Measurements from ENCODE around the gene NLGN1. TPM values are rescaled to one million over a fixed set of nuclear protein-coding genes. Genes with fewer than 3 reads are reported as not detected.

Gene NLGN1
- total RNA-seq, 1 experiment from 2014 or later: not detected

- no peaks in the 10 kb centered on the region for H3K4me1 Mint-ChIP-seq (ENCODE audit: insufficient read depth, unreplicated experiment)
- TF ChIP-seq CTCF (IDR thresholded peaks at IDR 0.05; ENCODE audit: unreplicated experiment): no peak
- DNase-seq (ENCODE audit: unreplicated experiment): no peak
- H3K4me3 Mint-ChIP-seq (ENCODE audit: unreplicated experiment): no peak overlapping the region
- intact Hi-C loops (cut with micrococcal nuclease): no loop called here
- ChIA-PET POLR2A (interaction anchor here (1.0 kb wide), 1 partner anchor 11 kb away, joined by 3 read pairs; no protein-coding TSS in a partner anchor), CTCF (no interaction called here)
- H3K27me3 Mint-ChIP-seq (ENCODE audit: insufficient read depth, unreplicated experiment): no peaks in the 10 kb centered on the region
- BruUV-seq (replicated peaks): no TSS peak
- no peaks in the 10 kb centered on the region for H3K9me3 Mint-ChIP-seq (ENCODE audit: unreplicated experiment)
- H3K27ac Mint-ChIP-seq (ENCODE audit: low read depth, unreplicated experiment): no peak overlapping the region
- no peaks in the 10 kb centered on the region for H3K36me3 Mint-ChIP-seq (ENCODE audit: insufficient read depth, unreplicated experiment)
These were observed 500.1 kb downstream of the NLGN1 start for GRCh38 chr3:173897631-173898030.

DNA sequence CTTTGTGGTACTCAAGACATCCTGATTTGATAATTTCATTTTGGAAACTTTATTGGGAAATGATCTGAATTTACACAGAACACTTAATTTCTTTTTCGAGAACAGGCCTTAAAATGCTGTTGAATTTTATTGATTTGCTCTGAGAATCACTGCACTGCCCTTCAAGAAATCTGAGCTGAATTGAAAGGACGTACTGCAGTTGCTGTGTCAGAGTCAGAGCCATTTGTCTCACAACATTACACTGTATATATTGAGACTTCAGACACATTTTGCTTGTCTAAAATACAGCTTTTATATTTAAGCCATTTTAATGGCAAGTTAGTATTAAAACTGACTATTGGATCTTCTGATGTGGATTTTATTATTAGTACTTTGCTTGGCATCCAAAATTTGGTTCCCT lies 504.1 kb downstream of the NLGN1 start:
- no peaks in the 10 kb centered on the region for H3K4me1 Mint-ChIP-seq (ENCODE audit: insufficient read depth, unreplicated experiment)
- no peak overlapping the region for H3K4me3 Mint-ChIP-seq (ENCODE audit: unreplicated experiment)
- CTCF ChIA-PET: interaction anchor here (1.0 kb wide), 1 partner anchor 116 kb away, joined by 3 read pairs; no protein-coding TSS in a partner anchor
- intact Hi-C loops (cut with micrococcal nuclease): no loop called here
- H3K36me3 Mint-ChIP-seq (ENCODE audit: insufficient read depth, unreplicated experiment): no peaks in the 10 kb centered on the region
- no peak for DNase-seq (ENCODE audit: unreplicated experiment)
- no peaks in the 10 kb centered on the region for H3K27me3 Mint-ChIP-seq (ENCODE audit: insufficient read depth, unreplicated experiment)
- POLR2A ChIA-PET: interaction anchor here (0.6 kb wide), 1 partner anchor 13 kb away, joined by 3 read pairs; no protein-coding TSS in a partner anchor
- no peaks in the 10 kb centered on the region for H3K9me3 Mint-ChIP-seq (ENCODE audit: unreplicated experiment)
- no TSS peak for BruUV-seq (replicated peaks)
- no peak overlapping the region for H3K27ac Mint-ChIP-seq (ENCODE audit: low read depth, unreplicated experiment)
- TF ChIP-seq CTCF (IDR thresholded peaks at IDR 0.05; ENCODE audit: unreplicated experiment): no peak

DNA sequence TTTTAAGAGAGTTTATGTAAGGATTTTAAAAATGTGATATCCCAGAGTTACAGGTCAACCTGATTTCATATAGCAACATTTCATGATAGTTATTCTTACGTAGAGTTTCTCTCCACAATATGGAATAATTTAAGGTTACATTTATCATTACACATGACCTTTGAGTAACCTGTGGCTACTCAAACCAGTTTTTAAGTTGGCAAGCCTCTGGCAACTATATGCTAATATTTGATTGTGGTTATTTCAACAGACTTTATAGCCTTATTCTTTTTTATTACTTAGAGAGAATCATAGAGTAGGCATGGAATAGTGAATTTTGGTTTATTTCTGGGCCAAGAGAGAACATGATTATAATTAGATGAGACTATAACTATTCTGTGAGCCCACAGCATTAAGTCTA lies 504.9 kb downstream of the NLGN1 start:
- TF ChIP-seq CTCF (IDR thresholded peaks at IDR 0.05; ENCODE audit: unreplicated experiment): no peak
- DNase-seq (ENCODE audit: unreplicated experiment): no peak
- no peak overlapping the region for H3K4me3 Mint-ChIP-seq (ENCODE audit: unreplicated experiment)
- POLR2A ChIA-PET: interaction anchor here (0.6 kb wide), 1 partner anchor 14 kb away, joined by 3 read pairs; no protein-coding TSS in a partner anchor
- BruUV-seq (replicated peaks): no TSS peak
- intact Hi-C loops (cut with micrococcal nuclease): no loop called here
- H3K9me3 Mint-ChIP-seq (ENCODE audit: unreplicated experiment): no peaks in the 10 kb centered on the region
- H3K4me1 Mint-ChIP-seq (ENCODE audit: insufficient read depth, unreplicated experiment): no peaks in the 10 kb centered on the region
- no peak overlapping the region for H3K27ac Mint-ChIP-seq (ENCODE audit: low read depth, unreplicated experiment)
- H3K36me3 Mint-ChIP-seq (ENCODE audit: insufficient read depth, unreplicated experiment): no peaks in the 10 kb centered on the region
- no peaks in the 10 kb centered on the region for H3K27me3 Mint-ChIP-seq (ENCODE audit: insufficient read depth, unreplicated experiment)
- CTCF ChIA-PET: interaction anchor here (1.0 kb wide), 1 partner anchor 116 kb away, joined by 3 read pairs; no protein-coding TSS in a partner anchor

GRCh38 chr3:173902871-173903270 lies 505.3 kb downstream of the NLGN1 start:
- Mint-ChIP-seq H3K9me3 (ENCODE audit: unreplicated experiment) (no peaks in the 10 kb centered on the region), H3K4me3 (ENCODE audit: unreplicated experiment) (no peak overlapping the region), H3K27ac (ENCODE audit: low read depth, unreplicated experiment) (no peak overlapping the region), H3K27me3 (ENCODE audit: insufficient read depth, unreplicated experiment) (no peaks in the 10 kb centered on the region), H3K36me3 (ENCODE audit: insufficient read depth, unreplicated experiment) (no peaks in the 10 kb centered on the region), H3K4me1 (ENCODE audit: insufficient read depth, unreplicated experiment) (no peaks in the 10 kb centered on the region)
- no peak for DNase-seq (ENCODE audit: unreplicated experiment)
- TF ChIP-seq CTCF (IDR thresholded peaks at IDR 0.05; ENCODE audit: unreplicated experiment): no peak
- intact Hi-C loops (cut with micrococcal nuclease): no loop called here
- ChIA-PET POLR2A (no interaction called here), CTCF (interaction anchor here (1.1 kb wide), 1 partner anchor 8 kb away, joined by 3 read pairs; no protein-coding TSS in a partner anchor)
- BruUV-seq (replicated peaks): no TSS peak

All from MCF 10A (cell line).